Liver (tissue), 9 donors: ENCODE measurements around the gene PLA2G15. TPM values are rescaled to one million over a fixed set of nuclear protein-coding genes. Genes with fewer than 3 reads are reported as not detected.

Experiments used
- DNase-seq: peaks from one replicate; pipeline ENCODE4 v3.0.0-alpha.2; 2017; ENCODE audit warnings: low spot score
- H3K27ac ChIP-seq, 2 donors: one replicate each; pipeline ENCODE4 v1.7.0; 2013; ENCODE audit warnings: inconsistent platforms in 2 of 2, low read length in 2 of 2, control low read depth in 1 of 2, low read depth in 1 of 2, mild to moderate bottlenecking in 1 of 2
- H3K27me3 ChIP-seq, 4 donors: one replicate each; pipeline versions ENCODE4 v1.6.1 to v1.7.0; 2013; ENCODE audit warnings: low read length in 3 of 4, inconsistent platforms in 1 of 4, mild to moderate bottlenecking in 1 of 4, moderate library complexity in 1 of 4; ENCODE audit not compliant: control insufficient read depth in 4 of 4, insufficient read depth in 4 of 4
- H3K36me3 ChIP-seq, 4 donors: one replicate each; pipeline versions ENCODE4 v1.6.1 to v1.7.0; 2013; ENCODE audit warnings: low read length in 3 of 4, mild to moderate bottlenecking in 3 of 4, low read depth in 1 of 4, moderate library complexity in 1 of 4; ENCODE audit not compliant: control insufficient read depth in 4 of 4, insufficient read depth in 3 of 4
- H3K4me1 ChIP-seq, 4 donors: one replicate each; pipeline versions ENCODE4 v1.6.1 to v1.7.0; 2013; ENCODE audit warnings: low read length in 3 of 4, mild to moderate bottlenecking in 3 of 4, moderate library complexity in 1 of 4; ENCODE audit not compliant: control insufficient read depth in 4 of 4, insufficient read depth in 4 of 4
- H3K4me3 ChIP-seq, 3 donors: one replicate each; pipeline versions ENCODE4 v1.6.1 to v1.7.0; 2013; ENCODE audit warnings: low read length in 3 of 3, control low read depth in 1 of 3, low read depth in 1 of 3, mild to moderate bottlenecking in 1 of 3
- H3K9ac ChIP-seq, 2 donors: one replicate each; pipeline ENCODE4 v1.7.0; 2013; ENCODE audit warnings: low read length in 2 of 2, mild to moderate bottlenecking in 2 of 2, moderate library complexity in 2 of 2, control low read depth in 1 of 2, low read depth in 1 of 2
- H3K9me3 ChIP-seq, 4 donors: one replicate each; pipeline versions ENCODE4 v1.6.1 to v1.7.0; 2013; ENCODE audit warnings: low read length in 3 of 4; ENCODE audit not compliant: control insufficient read depth in 4 of 4
- EGR1 ChIP-seq, 2 donors: IDR thresholded peaks; 2 replicates each; pipeline ENCODE4 v1.6.1; 2016 to 2018; ENCODE audit warnings: antibody characterized with exemption in 2 of 2, low read depth in 2 of 2
- FOXA1 ChIP-seq: IDR thresholded peaks from 2 replicates; pipeline ENCODE4 v1.6.1; 2016; ENCODE audit warnings: antibody characterized with exemption
- FOXA2 ChIP-seq: IDR thresholded peaks from 2 replicates; pipeline ENCODE4 v1.6.1; 2016; ENCODE audit warnings: antibody characterized with exemption
- GABPA ChIP-seq, 2 donors: IDR thresholded peaks in 1 of 2; conservative IDR thresholded peaks in 1 of 2; 2 replicates each; pipeline ENCODE4 v1.6.1; 2016; ENCODE audit warnings: antibody characterized with exemption in 2 of 2, mild to moderate bottlenecking in 1 of 2, moderate library complexity in 1 of 2
- HNF4A ChIP-seq, 2 donors: conservative IDR thresholded peaks; 2 replicates each; pipeline ENCODE4 v1.6.1; 2016; ENCODE audit warnings: antibody characterized with exemption in 2 of 2, mild to moderate bottlenecking in 2 of 2
- HNF4G ChIP-seq: IDR thresholded peaks from 2 replicates; pipeline ENCODE4 v1.6.1; 2016; ENCODE audit warnings: antibody characterized with exemption
- JUND ChIP-seq, 2 donors: IDR thresholded peaks; 2 replicates each; pipeline ENCODE4 v1.6.1; 2016; ENCODE audit warnings: antibody characterized with exemption in 2 of 2
- NR2F2 ChIP-seq: IDR thresholded peaks from 2 replicates; pipeline ENCODE4 v1.6.1; 2016; ENCODE audit warnings: antibody characterized with exemption
- RAD21 ChIP-seq, 2 donors: IDR thresholded peaks; 2 replicates each; pipeline ENCODE4 v1.6.1; 2016; ENCODE audit warnings: antibody characterized with exemption in 2 of 2, mild to moderate bottlenecking in 2 of 2
- RXRA ChIP-seq, 2 donors: IDR thresholded peaks; 2 replicates each; pipeline ENCODE4 v1.6.1; 2017 to 2018; ENCODE audit warnings: antibody characterized with exemption in 2 of 2, mild to moderate bottlenecking in 1 of 2
- SP1 ChIP-seq: IDR thresholded peaks from 2 replicates; pipeline ENCODE4 v1.6.1; 2018; ENCODE audit warnings: antibody characterized with exemption, mild to moderate bottlenecking
- TAF1 ChIP-seq: conservative IDR thresholded peaks from 2 replicates; pipeline ENCODE4 v1.6.1; 2016; ENCODE audit warnings: antibody characterized with exemption, mild to moderate bottlenecking
- YY1 ChIP-seq: IDR thresholded peaks from 2 replicates; pipeline ENCODE4 v1.6.1; 2016; ENCODE audit warnings: antibody characterized with exemption, mild to moderate bottlenecking
- WGBS: extraction: QIAGEN DNeasy Blood & Tissue Kit; methylation state at CpG from one replicate; pipeline ENCODE4 v1.1.7; 2013; 5-methylcytosine and 5-hydroxymethylcytosine counted together
- polyA plus RNA-seq, 2 donors: library from polyadenylated mRNA; stranded (reverse) in 1 of 2; unstranded in 1 of 2; fragments of 200-250 nt in 1 of 2; fragments of >200 nt in 1 of 2; fragmentation: Nextera tagmentation in 1 of 2; extraction: Ambion mirVana in 1 of 2; gene quantifications; one replicate each; pipeline versions ENCODE4 v1.2.1 to v1.2.3, GENCODE V29; 2013 to 2015
- total RNA-seq, 2 donors: library from RNA; depleted of rRNA; stranded (reverse); fragments of >200 nt; gene quantifications; one replicate each; pipeline ENCODE4 v1.2.3, GENCODE V29; 2014
- TF ChIP-seq, protein P1 (sequence below): IDR thresholded peaks from 2 replicates; pipeline ENCODE4 v1.6.1; 2016; ENCODE audit warnings: antibody characterized with exemption
- TF ChIP-seq, protein P2 (sequence below): IDR thresholded peaks from 2 replicates; pipeline ENCODE4 v1.6.1; 2016; ENCODE audit warnings: antibody characterized with exemption, mild to moderate bottlenecking
- TF ChIP-seq, protein P3 (sequence below): fragments of 150-350 bp; IDR thresholded peaks from 2 replicates; pipeline ENCODE4 v1.5.1; 2017; ENCODE audit warnings: improper control_type of control experiment, low read depth, low read length; ENCODE audit not compliant: missing input control
- TF ChIP-seq, protein P4 (sequence below): IDR thresholded peaks from 2 replicates; pipeline ENCODE4 v1.6.1; 2016; ENCODE audit warnings: antibody characterized with exemption
- TF ChIP-seq, protein P5 (sequence below): IDR thresholded peaks from 2 replicates; pipeline ENCODE4 v1.6.1; 2016; ENCODE audit warnings: antibody characterized with exemption
- donor health status: healthy.
- donor health status: healthy.
- donor health status: healthy.
- donor health status: healthy.
- donor health status: healthy.

Gene PLA2G15
- total and polyA plus RNA-seq, 4 donors = 4.5 to 19.8 (median 15.1) TPM

DNA sequence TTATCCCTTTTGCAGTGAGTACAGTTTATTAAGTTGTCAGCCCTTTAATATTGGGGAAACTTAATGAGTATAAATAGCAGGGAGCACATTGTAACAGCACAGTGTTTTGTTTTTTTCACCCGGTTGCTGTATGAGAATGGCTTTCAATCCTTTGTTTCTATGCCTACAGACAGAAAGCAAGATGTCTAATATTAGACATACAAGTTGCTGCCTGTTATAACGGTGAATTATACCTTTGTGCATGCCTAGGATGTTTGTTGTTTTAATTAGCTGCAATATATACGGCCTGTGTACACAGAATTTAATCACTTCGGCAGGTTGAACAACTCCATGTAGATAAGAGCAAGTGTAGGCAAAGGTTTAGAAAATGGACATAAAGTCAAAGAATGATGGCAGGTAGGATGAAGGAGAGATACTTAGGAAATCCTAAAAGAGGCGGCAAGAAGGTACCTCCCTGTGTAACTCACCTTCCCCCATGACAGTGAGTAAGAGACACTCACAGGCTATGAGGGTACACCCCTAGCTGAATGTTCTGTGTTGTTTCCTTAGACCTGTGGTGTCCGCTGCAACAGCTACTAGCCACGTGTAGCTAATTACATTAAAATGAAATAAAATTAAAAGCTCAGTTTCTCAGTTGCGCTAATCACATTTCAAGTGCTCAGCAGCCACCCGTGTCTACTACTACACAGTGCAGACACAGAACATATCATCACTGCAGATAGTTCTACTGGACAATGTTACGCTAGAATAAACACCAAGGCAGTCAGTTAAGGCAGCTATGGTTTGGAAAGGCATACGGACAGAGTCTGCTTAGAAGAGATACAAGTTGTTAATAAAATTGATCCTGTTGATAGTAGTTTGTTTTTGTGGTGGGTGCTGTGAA is 54.6 kb downstream of the PLA2G15 start:
- H3K27ac ChIP-seq = no peak overlapping the region
- no peak for DNase-seq
- no peak overlapping the region for H3K4me3 ChIP-seq
- no peaks in the 10 kb centered on the region for H3K9me3 ChIP-seq
- H3K36me3 ChIP-seq = peaks cover 0 to 56% (median 37%) of the 10 kb centered on the region in 4 donors
- TF ChIP-seq TAF1 (no peak), SP1 (no peak), NR2F2 (no peak), GABPA (IDR thresholded peaks at IDR 0.05 in 1 of 2, conservative IDR thresholded peaks at IDR 0.05 in 1 of 2) (no peak), RAD21 (IDR thresholded peaks at IDR 0.05) (no peak), YY1 (no peak), FOXA1 (no peak), HNF4A (conservative IDR thresholded peaks at IDR 0.05) (no peak), RXRA (IDR thresholded peaks at IDR 0.05) (no peak), HNF4G (no peak), EGR1 (IDR thresholded peaks at IDR 0.05; ENCODE audit: low read depth in 2 of 2) (no peak), JUND (IDR thresholded peaks at IDR 0.05) (no peak), FOXA2 (no peak)
- TF ChIP-seq, protein P1, sequence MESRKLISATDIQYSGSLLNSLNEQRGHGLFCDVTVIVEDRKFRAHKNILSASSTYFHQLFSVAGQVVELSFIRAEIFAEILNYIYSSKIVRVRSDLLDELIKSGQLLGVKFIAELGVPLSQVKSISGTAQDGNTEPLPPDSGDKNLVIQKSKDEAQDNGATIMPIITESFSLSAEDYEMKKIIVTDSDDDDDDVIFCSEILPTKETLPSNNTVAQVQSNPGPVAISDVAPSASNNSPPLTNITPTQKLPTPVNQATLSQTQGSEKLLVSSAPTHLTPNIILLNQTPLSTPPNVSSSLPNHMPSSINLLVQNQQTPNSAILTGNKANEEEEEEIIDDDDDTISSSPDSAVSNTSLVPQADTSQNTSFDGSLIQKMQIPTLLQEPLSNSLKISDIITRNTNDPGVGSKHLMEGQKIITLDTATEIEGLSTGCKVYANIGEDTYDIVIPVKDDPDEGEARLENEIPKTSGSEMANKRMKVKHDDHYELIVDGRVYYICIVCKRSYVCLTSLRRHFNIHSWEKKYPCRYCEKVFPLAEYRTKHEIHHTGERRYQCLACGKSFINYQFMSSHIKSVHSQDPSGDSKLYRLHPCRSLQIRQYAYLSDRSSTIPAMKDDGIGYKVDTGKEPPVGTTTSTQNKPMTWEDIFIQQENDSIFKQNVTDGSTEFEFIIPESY = no peak
- TF ChIP-seq, protein P2, sequence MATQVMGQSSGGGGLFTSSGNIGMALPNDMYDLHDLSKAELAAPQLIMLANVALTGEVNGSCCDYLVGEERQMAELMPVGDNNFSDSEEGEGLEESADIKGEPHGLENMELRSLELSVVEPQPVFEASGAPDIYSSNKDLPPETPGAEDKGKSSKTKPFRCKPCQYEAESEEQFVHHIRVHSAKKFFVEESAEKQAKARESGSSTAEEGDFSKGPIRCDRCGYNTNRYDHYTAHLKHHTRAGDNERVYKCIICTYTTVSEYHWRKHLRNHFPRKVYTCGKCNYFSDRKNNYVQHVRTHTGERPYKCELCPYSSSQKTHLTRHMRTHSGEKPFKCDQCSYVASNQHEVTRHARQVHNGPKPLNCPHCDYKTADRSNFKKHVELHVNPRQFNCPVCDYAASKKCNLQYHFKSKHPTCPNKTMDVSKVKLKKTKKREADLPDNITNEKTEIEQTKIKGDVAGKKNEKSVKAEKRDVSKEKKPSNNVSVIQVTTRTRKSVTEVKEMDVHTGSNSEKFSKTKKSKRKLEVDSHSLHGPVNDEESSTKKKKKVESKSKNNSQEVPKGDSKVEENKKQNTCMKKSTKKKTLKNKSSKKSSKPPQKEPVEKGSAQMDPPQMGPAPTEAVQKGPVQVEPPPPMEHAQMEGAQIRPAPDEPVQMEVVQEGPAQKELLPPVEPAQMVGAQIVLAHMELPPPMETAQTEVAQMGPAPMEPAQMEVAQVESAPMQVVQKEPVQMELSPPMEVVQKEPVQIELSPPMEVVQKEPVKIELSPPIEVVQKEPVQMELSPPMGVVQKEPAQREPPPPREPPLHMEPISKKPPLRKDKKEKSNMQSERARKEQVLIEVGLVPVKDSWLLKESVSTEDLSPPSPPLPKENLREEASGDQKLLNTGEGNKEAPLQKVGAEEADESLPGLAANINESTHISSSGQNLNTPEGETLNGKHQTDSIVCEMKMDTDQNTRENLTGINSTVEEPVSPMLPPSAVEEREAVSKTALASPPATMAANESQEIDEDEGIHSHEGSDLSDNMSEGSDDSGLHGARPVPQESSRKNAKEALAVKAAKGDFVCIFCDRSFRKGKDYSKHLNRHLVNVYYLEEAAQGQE = no peak
- TF ChIP-seq, protein P3, sequence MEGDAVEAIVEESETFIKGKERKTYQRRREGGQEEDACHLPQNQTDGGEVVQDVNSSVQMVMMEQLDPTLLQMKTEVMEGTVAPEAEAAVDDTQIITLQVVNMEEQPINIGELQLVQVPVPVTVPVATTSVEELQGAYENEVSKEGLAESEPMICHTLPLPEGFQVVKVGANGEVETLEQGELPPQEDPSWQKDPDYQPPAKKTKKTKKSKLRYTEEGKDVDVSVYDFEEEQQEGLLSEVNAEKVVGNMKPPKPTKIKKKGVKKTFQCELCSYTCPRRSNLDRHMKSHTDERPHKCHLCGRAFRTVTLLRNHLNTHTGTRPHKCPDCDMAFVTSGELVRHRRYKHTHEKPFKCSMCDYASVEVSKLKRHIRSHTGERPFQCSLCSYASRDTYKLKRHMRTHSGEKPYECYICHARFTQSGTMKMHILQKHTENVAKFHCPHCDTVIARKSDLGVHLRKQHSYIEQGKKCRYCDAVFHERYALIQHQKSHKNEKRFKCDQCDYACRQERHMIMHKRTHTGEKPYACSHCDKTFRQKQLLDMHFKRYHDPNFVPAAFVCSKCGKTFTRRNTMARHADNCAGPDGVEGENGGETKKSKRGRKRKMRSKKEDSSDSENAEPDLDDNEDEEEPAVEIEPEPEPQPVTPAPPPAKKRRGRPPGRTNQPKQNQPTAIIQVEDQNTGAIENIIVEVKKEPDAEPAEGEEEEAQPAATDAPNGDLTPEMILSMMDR = no peak
- TF ChIP-seq, protein P4, sequence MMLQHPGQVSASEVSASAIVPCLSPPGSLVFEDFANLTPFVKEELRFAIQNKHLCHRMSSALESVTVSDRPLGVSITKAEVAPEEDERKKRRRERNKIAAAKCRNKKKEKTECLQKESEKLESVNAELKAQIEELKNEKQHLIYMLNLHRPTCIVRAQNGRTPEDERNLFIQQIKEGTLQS = no peak
- TF ChIP-seq, protein P5, sequence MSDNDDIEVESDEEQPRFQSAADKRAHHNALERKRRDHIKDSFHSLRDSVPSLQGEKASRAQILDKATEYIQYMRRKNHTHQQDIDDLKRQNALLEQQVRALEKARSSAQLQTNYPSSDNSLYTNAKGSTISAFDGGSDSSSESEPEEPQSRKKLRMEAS = no peak
- no peaks in the 10 kb centered on the region for H3K27me3 ChIP-seq
- H3K9ac ChIP-seq = no peak overlapping the region
- WGBS = 85% methylated on average over 11 of the region's 11 CpGs
- no peaks in the 10 kb centered on the region for H3K4me1 ChIP-seq
